Parathyroid adenoma (tissue), 2 donors: ENCODE data around the gene ANGPTL7.

Experiments used
- H2AFZ ChIP-seq: fragments of 300-600 bp; sonication (generic); one replicate; pipeline ENCODE4 v1.7.0; 2017; ENCODE audit warnings: antibody characterized with exemption, mild to moderate bottlenecking
- H3K27ac ChIP-seq: fragments of 300-600 bp; sonication (generic); one replicate; pipeline ENCODE4 v1.7.0; 2017
- H3K27me3 ChIP-seq: fragments of 300-600 bp; sonication (generic); one replicate; pipeline ENCODE4 v1.7.0; 2017; ENCODE audit warnings: low read length; ENCODE audit not compliant: control insufficient read depth, insufficient read depth
- H3K36me3 ChIP-seq: fragments of 300-600 bp; sonication (generic); one replicate; pipeline ENCODE4 v1.7.0; 2017; ENCODE audit warnings: low read length; ENCODE audit not compliant: control insufficient read depth, insufficient read depth
- H3K4me1 ChIP-seq: fragments of 300-600 bp; sonication (generic); one replicate; pipeline ENCODE4 v1.7.0; 2017; ENCODE audit warnings: control low read depth
- H3K4me2 ChIP-seq: fragments of 300-600 bp; sonication (generic); one replicate; pipeline ENCODE4 v1.7.0; 2017; ENCODE audit warnings: low read length
- H3K4me3 ChIP-seq: fragments of 300-600 bp; sonication (generic); one replicate; pipeline ENCODE4 v1.7.0; 2017; ENCODE audit warnings: low read depth, low read length
- H3K79me2 ChIP-seq: fragments of 300-600 bp; sonication (generic); one replicate; pipeline ENCODE4 v1.7.0; 2017; ENCODE audit warnings: control low read depth
- H3K9ac ChIP-seq: fragments of 300-600 bp; sonication (generic); one replicate; pipeline ENCODE4 v1.7.0; 2017; ENCODE audit warnings: mild to moderate bottlenecking
- H3K9me3 ChIP-seq: fragments of 300-600 bp; sonication (generic); one replicate; pipeline ENCODE4 v1.7.0; 2017; ENCODE audit warnings: low read length; ENCODE audit not compliant: control insufficient read depth
- CTCF ChIP-seq: fragments of 300-600 bp; sonication (generic); IDR thresholded peaks from one replicate; pipeline ENCODE4 v1.7.0; 2017; ENCODE audit warnings: antibody characterized with exemption, mild to moderate bottlenecking
- donor health status: primary hyperparathyroidism.

Gene ANGPTL7

GRCh38 chr1:11237356-11237755 is 48.2 kb downstream of the ANGPTL7 start:
- no peaks in the 10 kb centered on the region for H3K36me3 ChIP-seq

GRCh38 chr1:11238311-11238710 is 49.2 kb downstream of the ANGPTL7 start:
- Histone ChIP-seq H3K9me3 (no peaks in the 10 kb centered on the region), H3K36me3 (no peaks in the 10 kb centered on the region), H3K27ac (no peak overlapping the region), H2AFZ (no peak overlapping the region), H3K4me3 (no peak overlapping the region), H3K79me2 (no peaks in the 10 kb centered on the region), H3K9ac (no peak overlapping the region), H3K4me1 (no peaks in the 10 kb centered on the region), H3K4me2 (no peak overlapping the region), H3K27me3 (no peaks in the 10 kb centered on the region)
- TF ChIP-seq CTCF: no peak

More at GRCh38 chr1:11237356-11237755, 48.2 kb downstream of the ANGPTL7 start:
- Histone ChIP-seq H3K9me3 (no peaks in the 10 kb centered on the region), H3K79me2 (no peaks in the 10 kb centered on the region), H3K4me3 (no peak overlapping the region), H3K27me3 (no peaks in the 10 kb centered on the region), H2AFZ (no peak overlapping the region), H3K9ac (no peak overlapping the region), H3K27ac (no peak overlapping the region), H3K4me1 (no peaks in the 10 kb centered on the region), H3K4me2 (no peak overlapping the region)
- no peak for TF ChIP-seq CTCF

- Histone ChIP-seq H3K36me3 (no peaks in the 10 kb centered on the region), H3K4me2 (no peak overlapping the region), H3K4me3 (no peak overlapping the region), H3K27ac (no peak overlapping the region), H3K4me1 (no peaks in the 10 kb centered on the region), H3K9ac (no peak overlapping the region), H2AFZ (no peak overlapping the region), H3K9me3 (no peaks in the 10 kb centered on the region), H3K27me3 (no peaks in the 10 kb centered on the region), H3K79me2 (no peaks in the 10 kb centered on the region)
- TF ChIP-seq CTCF: no peak
These were observed 56.1 kb downstream of the ANGPTL7 start for GRCh38 chr1:11245248-11245647.
